Keratinocyte (primary cell): ENCODE results near the gene CDK17.

Experiments
- EZH2 ChIP-seq: IDR thresholded peaks from one replicate; pipeline ENCODE4 v1.6.1; 2012; ENCODE audit warnings: inconsistent platforms, mild to moderate bottlenecking, low read length, moderate library complexity
- TF ChIP-seq, protein P1 (sequence below), 3 experiments: IDR thresholded peaks in 1 of 3; conservative IDR thresholded peaks in 1 of 3; optimal IDR thresholded peaks in 1 of 3; 2 replicates in 2 of 3; 3 replicates in 1 of 3; pipeline versions ENCODE3 to v1.5.1; 2011; ENCODE audit warnings: low read length in 3 of 3, mild to moderate bottlenecking in 3 of 3, moderate library complexity in 2 of 3, control low read depth in 1 of 3, inconsistent platforms in 1 of 3; ENCODE audit not compliant: insufficient read depth in 2 of 3; ENCODE audit errors: extremely low read depth in 1 of 3

DNA sequence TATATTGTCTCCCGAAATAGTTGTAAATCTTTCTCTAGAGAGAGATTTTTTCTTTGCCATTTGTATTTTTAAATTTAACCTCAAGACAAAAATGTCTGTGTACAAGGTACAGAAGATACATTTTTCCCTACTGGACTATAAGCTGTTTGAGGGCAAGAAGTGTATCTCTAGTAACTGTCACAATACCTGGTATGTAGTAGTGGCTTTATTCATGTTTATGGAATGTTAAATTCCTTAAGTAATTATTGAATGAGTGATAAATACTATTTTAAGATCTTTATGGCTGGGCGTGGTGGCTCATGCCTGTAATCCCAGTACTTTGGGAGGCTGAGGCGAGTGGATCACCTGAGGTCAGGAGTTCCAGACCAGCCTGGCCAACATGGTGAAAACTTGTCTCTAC is 24.4 kb upstream of the CDK17 start:
- no peak for TF ChIP-seq EZH2
- TF ChIP-seq, protein P1, sequence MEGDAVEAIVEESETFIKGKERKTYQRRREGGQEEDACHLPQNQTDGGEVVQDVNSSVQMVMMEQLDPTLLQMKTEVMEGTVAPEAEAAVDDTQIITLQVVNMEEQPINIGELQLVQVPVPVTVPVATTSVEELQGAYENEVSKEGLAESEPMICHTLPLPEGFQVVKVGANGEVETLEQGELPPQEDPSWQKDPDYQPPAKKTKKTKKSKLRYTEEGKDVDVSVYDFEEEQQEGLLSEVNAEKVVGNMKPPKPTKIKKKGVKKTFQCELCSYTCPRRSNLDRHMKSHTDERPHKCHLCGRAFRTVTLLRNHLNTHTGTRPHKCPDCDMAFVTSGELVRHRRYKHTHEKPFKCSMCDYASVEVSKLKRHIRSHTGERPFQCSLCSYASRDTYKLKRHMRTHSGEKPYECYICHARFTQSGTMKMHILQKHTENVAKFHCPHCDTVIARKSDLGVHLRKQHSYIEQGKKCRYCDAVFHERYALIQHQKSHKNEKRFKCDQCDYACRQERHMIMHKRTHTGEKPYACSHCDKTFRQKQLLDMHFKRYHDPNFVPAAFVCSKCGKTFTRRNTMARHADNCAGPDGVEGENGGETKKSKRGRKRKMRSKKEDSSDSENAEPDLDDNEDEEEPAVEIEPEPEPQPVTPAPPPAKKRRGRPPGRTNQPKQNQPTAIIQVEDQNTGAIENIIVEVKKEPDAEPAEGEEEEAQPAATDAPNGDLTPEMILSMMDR (optimal IDR thresholded peaks at IDR 0.05 in 1 of 3, IDR thresholded peaks at IDR 0.05 in 1 of 3, conservative IDR thresholded peaks at IDR 0.05 in 1 of 3; ENCODE audit: extremely low read depth in 1 of 3, insufficient read depth in 2 of 3, low read length in 3 of 3), result no peak
